COLO668 (cell line): ENCODE measurements around the gene NUBP1.
"Not testable (repeated sequence)": the region's sequence is repeated elsewhere in the genome, so short reads cannot be mapped to it uniquely, and the experiment has no call there.

Experiments used
- DNase-seq: peaks from one replicate; lab custom pipeline; 2025; ENCODE audit not compliant: unreplicated experiment; lab: John Stamatoyannopoulos, UW

Gene NUBP1

DNA sequence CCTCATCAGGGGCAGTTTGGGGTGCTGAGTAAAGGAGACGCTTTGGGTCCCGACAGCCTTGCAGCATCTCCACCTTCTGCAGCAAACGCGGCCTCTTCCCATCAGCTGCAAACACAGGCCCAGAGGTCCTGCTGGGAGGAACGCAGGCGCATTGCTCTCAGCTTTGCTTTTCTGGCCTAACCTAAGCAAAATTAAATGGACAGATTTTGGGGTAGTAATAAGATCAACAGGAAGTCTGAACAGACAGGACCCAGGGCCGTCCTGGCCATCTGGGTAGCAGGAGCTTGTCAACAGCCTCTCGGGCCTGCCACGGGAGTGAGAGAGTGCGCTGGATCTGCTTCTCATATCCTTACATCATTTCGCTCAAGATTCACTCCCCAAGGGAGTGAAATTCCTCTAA lies 7.2 kb downstream of the NUBP1 start:
- no peak for DNase-seq

DNA sequence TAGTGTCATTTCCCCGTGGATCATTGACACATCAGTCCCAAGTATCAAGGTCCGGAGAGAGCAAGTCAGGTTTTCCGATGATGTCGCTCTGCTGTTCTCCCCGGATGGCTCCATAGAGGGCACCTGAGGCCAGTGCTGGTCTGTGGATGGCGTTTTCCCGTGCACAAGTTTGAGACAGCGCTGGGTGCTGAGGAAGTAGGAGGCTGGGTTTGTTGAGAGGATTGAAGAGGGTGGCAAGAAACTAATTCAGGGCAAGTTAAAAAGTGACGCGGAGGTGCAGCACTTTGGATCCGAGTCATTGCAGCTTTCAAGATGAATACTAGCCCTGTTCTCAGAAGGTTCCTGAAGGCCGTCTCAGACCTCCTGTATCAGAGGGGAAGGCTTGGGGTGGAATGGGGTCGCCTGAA lies 7.7 kb downstream of the NUBP1 start:
- no peak for DNase-seq

DNA sequence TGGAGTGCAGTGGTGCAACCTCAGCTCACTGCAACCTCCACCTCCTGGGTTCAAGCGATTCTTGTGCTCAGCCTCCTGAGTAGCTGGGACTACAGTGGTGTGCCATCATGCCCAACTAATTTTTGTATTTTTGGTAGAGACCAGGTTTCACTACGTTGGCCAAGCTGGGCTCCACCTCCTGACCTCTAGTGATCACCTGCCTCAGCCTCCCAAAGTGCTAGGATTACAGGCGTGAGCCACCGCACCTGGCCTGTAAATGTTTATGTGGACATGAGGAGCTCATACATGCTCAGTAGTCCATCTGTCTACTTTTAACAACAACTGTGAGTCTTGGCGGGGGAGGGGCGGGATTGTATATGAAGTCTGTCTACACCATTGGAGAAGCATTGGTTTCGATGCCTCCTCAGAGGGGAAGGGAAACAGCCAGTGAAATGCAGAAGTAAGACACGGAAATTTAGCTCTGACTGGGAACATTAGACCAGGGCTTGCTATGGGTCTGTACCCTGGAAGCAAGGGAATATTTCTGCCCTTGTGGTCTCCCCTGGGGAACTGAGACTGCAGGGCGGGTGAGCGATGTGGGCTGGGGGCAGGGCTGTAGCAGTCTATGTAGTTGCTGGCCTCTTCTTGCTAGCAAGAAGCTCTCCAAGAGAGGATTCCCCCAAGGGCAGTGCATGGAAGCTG lies 9.3 kb downstream of the NUBP1 start:
- DNase-seq, result no peak

DNA sequence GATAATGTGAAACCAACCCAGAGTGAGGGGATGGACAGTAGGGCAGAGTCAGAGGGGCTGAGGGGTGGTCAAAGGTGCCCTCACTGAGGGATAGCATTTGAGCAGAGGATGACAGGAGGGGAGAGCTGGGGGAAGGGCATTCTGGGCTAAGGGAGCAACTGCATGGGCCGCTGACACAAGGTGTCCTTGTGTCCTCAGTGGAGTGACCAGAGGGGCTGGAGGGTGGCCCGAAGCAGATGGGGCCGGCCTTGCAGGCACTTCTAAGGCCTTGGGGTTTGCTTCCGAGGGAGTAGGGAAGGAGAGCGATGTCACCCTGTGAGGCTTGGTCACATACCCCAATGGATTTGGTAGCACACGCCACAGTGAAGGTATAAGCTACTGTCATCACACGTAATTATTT lies 10.0 kb downstream of the NUBP1 start:
- DNase-seq, result no peak

DNA sequence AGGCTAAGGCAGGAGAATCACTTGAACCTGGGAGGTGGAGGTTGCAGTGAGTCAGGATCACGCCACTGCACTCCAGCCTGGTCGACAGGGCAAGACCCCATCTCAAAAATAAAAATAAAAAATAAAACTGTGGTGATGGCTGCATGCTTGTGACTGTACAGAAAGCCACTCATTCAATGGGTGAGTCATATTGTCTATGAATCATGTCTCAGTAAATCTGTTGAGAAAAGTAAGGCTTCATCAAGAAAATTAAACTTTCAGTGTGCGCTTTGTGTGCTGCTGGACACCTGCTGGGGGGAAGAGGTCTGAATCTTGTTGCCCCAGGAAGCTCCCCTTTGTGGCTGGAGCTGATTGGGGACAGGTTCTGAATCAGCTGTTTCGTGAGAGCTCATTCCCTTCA lies 11.3 kb downstream of the NUBP1 start:
- no peak for DNase-seq

DNA sequence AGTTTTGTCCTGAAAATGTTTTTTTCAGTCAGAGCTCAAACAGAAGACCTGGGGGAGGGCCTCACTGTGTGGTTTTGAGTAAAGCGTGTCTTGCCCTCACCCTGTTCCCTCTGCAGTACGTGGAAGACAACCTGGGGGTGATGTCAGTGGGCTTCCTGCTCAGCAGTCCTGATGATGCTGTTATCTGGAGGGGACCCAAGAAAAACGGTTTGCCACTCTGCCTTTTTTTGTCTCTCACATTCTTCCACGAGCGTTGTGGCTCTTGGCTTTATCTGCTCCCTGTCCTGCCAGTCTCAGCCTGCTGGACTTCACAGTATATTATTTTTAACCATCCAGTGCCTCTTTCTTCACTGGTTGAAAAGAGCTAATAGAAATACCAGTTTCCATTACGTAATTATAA lies 12.9 kb downstream of the NUBP1 start:
- no peak for DNase-seq

DNA sequence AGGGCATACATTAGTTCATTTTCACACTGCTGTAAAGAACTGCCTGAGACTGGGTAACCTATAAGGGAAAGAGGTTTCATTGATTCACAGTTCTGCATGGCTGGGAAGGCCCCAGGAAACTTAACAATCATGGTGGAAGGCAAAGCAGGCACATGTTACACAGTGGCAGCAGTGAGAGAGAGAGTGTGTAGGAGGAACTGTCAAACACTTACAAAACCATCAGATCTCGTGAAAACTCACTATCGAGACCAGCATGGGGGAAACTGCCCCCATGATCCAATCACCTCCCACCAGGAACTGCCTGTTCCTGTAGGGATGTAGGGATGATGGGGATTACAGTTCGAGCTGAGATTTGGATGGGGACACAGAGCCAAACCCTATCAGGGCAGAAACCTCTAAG lies 17.2 kb downstream of the NUBP1 start:
- no peak for DNase-seq

DNA sequence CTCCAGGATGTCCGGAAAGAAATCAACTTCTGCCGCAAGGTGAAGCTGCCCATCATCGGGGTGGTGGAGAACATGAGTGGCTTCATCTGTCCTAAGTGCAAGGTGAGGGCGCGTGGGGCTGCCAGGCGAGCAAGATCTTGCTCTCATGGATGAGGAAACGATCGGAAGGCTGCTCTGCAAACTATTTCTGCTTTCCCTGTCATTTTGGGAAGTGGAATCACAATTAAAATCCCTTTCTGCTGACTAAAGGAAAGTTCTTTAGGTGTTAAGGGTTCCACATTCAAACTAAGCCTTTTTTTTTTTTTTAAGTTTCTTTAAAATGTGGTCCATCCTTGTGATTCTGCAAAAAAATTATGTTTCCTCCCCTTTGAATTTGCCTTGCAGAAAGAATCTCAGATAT lies 17.7 kb downstream of the NUBP1 start:
- DNase-seq, result no peak

DNA sequence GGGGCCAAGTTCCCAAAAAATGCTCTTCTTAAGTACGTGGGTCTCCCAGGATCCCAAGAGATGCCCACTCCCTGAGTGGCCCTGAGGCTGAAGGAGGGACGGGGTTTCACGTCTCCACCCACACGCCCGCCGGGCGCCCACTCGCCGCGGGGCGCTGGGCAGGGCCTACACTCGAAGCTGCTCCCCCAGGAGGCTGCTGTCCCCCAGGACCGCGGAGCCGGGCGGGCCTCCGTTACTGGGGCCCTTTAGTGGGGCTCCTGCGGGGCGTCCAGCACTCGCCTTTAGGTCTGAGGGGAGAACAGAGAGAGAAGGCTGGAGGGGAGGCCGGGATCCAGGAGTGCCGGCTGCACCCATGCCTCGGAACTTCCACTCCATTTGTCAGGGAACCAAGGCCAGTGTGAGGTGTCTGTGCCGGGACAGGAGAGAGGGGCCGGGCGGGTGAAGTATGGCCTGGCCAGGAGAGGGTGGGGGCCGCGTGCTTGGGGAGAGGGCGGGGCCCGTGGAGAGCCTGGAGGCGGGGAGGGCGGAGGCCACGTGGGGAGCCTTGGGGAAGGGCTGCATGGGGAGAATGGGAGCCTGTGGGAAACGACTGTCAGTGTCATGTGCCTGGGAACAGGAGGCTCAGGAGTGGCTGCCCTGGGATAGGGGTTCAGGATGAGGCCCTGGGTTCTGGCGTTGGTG lies 18.8 kb downstream of the NUBP1 start:
- no peak for DNase-seq

DNA sequence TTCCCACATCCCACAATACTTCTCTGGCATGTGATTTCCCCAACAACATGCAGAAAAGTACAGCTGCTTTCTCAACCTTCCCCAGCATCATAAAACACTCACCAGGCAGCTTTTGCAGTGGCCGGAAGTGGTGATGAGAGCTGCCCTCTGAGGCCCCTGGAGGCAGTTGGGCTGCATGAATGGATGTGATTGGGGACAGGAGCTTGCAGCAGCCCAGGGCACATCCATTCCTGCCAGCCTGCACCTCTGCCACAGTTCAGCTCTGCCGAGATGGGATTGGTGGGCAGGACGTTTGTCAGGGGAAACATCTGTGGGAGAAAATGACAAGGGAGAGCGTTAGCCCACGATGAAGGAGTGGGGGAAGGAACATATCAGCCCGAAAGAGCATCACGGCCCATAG lies 19.8 kb downstream of the NUBP1 start:
- DNase-seq, result no peak

DNA sequence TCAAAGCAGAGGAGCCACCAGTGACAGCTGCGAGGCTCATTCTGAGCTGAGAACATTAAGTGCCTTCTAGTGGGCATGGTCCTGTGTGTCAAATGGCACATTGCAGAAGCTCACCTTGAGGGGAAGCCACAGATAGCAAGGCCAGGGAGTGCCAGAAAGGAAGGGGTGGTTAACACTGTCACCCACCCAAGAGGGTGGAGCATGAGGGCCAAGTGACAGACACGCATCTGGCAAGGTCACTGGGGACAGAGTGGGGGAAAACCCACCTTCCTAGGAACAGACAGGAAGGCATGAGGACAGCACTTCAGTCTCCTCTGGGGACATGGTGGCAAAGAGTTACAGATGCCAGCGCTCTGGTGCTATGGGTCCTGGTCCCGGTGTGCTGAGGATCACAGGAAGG lies 22.1 kb downstream of the NUBP1 start:
- no peak for DNase-seq

DNA sequence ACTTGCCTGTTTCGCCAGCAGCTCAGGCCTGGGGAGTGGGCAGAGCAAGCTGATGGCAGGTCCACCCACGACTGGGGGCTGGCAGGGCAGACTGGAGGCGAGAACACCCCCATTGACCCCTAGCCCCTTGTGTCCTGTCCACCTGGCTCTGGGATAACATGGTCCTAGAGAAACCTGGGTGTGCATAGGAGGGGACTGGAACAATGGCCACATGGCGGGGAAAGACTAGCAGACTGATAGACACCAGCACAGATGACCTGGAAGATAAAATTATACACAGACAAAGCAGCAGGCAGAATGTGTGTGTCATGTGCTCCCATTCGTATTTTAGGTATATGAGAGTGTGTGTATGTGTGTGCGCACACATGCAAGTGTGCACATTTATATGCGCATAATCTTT lies 23.5 kb downstream of the NUBP1 start:
- no peak for DNase-seq

DNA sequence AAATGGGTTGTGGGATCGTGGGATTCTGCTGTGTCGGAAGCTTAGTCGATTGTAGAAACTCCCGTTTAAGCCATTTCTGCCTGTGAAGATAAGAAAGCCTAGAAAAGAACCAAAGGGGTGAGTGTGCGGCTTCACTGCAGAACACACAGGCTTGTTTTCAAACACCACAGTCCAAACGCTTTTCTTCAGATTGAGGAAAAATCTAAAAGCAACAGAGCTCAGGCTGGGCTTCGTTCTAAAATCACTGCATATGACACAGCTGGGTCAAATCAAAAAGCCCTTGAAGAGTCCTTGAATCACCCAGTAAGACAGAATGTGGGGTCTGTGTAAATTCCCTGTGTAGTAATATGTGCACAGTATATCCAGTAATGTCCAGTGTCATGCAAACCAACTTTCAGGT lies 25.7 kb downstream of the NUBP1 start:
- no peak for DNase-seq

DNA sequence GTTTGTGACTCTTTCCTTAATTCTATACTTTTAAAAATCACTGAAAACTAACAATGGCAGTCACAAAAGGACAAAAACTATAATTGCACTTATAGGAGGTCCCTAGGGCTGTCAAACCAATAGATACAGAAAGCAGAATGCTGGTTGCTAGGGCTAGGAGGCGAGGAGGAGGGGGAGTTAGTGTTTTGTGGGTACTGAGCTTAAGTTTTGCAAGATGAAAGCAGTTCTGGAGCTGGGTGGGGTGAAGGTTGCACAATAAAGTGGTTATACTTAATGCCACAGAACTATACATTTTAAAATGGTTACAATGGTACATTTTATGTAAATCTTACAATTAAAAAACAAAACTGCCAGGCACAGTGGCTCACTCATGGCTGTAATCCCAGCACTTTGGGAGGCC lies 27.3 kb downstream of the NUBP1 start:
- DNase-seq, result no peak

DNA sequence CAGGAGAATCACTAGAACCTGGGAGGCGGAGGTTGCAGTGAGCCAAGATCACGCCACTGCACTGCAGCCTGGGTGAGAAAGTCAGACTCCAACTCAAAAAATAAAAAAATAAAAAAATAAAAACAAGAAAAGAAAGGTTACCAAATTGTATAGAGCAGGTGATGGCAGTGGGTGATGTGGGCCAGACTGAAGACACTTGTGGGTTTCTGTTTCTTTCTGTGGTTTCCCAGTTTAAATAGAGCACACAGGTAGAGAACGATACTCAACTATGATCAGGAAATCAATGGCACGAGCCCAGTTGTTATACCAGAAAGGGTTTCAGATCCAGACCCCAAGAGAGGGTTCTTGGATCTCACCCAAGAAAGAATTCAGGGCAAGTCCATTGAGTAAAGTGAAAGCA lies 32.6 kb downstream of the NUBP1 start:
- DNase-seq, result no peak

DNA sequence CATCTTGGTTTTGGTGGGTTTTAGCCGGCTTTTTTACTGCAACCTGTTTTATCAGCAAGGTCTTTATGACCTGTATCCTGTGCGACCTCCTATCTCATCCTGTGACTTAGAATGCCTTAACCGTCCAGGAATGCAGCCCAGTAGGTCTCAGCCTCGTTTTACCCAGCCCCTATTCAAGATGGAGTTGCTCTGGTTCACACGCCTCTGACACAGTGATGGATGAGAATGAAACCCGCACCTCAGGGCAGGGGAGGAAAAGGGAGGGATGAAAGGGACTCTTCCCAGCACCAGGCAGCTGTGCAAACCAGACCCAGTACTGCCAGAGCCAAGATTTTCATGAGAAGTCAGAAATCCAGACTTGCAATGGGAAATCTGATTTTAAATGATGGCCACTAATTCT lies 33.3 kb downstream of the NUBP1 start:
- DNase-seq, result not testable (repeated sequence)

DNA sequence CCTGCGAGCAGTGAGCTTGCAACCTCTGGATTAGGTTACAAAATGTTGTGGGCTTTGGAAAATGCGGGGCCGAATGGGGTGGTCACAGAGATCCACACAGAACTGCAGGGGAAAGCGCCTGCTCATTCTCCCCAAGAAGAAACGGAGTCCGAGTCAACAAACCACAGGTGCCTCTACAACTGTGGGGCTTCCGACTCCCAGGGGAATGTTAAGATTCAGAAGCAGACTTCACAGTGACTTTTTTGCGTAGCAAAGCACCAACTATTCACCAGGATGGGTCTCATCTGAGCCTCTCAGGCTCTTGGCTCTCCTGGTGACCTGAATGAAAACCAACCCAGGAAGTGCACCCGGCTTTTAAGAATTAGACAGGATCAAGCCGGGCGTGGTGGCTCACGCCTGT lies 33.7 kb downstream of the NUBP1 start:
- no peak for DNase-seq

DNA sequence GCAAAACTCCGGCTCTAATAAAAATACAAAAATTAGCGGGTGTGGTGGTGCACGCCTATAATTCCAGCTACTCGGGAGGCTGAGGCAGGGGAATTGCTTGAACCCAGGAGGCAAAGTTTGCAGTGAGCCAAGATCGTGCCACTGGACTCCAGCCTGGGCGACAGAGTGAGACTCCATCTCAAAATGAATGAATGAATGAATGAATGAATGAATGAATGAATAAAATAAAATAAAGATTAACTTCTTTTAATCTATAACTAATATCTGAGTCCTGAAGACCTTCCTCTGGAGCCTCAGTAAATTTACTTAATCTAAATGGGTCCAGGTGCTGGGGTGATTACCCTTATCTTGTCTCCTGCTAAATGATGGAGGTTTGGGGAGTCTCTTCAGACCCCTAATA lies 36.3 kb downstream of the NUBP1 start:
- DNase-seq, result not testable (repeated sequence)

DNA sequence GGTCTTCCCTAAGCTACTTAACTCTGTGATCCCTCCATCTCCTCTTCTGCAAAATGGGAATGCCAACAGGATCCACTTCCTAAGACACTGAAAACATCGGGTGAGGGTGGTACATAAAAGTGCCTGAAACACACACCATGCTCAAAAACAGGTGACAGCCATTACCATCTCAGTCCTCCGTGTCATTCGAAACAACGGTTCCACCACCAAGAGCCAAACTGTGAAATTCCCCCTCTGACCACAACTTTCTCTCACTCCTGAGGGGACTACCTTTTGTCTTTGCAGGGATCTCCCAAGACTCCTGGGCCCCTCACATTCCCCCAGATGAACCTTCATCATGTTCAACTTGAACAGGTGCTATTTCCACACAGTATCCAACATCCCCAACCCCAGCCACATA lies 37.0 kb downstream of the NUBP1 start:
- DNase-seq, result no peak

DNA sequence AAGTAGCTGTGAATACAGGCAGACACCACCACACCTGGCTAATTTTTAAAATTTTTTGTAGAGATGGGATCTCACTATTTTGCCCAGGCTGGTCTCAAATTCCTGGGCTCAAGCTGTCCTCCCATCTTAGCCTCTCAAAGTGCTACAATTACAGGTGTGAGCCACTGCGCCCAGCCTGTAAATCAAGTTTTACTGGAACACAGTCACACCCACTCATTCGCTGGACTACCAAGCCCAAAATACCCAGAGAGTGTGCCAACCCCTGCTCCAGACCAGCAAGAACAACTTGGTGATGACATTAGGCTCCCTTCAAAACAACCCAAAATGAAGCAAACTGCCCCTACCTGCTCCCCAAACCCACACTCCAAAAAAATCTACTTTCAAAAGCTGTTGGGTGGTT lies 39.0 kb downstream of the NUBP1 start:
- DNase-seq, result no peak

DNA sequence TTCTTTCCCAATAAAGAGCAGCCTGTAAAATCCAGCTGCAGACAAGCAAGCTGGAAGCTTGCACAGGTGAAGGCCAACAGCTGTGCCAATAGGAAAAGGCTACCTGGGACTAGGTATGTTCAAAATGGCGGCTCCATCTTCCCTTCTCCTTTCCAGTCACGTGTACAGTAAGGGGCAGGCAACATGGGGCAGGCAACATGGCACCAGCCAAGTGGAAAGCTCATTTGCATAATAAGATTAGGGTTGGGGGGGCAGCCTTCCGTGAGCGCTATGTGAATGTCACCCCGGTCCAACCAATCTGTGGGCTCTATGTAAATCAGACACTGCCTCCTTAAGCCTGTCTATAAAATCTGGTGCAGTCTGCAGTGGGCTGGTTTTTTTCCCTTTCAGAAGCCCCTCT lies 43.7 kb downstream of the NUBP1 start:
- DNase-seq, result no peak

DNA sequence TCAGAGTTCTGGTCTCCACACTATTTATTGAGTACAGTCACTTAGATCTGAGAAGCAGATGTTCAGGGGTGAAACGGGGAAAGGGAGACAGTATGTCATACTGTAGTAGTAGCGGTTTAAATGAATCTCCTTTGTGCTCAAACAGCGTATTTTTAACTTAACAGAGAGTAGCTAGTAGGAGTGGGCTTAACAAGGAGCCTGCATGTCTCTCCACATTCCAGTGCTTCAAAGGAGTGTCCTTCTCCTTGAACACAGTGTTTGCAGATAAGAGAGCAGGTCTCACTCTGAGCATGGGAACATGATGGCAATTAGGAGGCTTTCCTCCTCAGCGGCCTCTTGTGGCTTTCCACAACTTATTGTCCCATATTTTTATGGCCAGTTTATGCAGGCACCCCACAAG lies 45.0 kb downstream of the NUBP1 start:
- not testable (repeated sequence) for DNase-seq

DNA sequence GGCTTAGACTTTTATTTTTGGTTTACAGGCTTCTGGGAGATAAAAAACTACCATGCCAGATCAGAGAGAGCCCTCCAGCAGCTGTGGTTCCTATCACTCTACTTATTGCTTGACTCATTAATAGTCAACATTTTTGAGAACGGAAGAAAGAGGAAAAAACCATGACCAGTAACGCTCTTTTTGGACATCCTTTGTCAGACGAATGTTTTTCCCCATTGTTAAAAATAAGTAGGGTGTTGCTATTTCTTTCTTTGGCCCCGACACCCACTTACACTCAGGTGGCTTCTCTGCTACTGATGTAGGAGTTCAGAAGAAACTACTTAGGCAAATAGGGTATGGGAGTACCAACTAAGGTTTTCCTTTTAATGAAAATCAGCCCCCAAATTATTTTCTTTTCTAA lies 47.4 kb downstream of the NUBP1 start:
- DNase-seq, result no peak
